Measurements from ENCODE around the gene LCLAT1.

GRCh38 chr2:30448866-30449265 lies 1.8 kb downstream of the LCLAT1 start:
- no peak for TF ChIP-seq POLR2AphosphoS5 (IDR thresholded peaks at IDR 0.05; ENCODE audit: low read depth, low read length)
- TF ChIP-seq CTCF (IDR thresholded peaks at IDR 0.05), result no peak
